ENCODE measurements around the gene SIGLEC6.

GRCh38 chr19:51493776-51494175, 37.7 kb downstream of the SIGLEC6 start:
- no peak for TF ChIP-seq EZH2 (IDR thresholded peaks at IDR 0.05; ENCODE audit: insufficient read depth, poor library complexity, severe bottlenecking)
- no peak for TF ChIP-seq EZH2phosphoT487 (IDR thresholded peaks at IDR 0.05; ENCODE audit: insufficient read depth, low read depth)
